ENCODE results near the gene MAL.

The MAL gene

DNA sequence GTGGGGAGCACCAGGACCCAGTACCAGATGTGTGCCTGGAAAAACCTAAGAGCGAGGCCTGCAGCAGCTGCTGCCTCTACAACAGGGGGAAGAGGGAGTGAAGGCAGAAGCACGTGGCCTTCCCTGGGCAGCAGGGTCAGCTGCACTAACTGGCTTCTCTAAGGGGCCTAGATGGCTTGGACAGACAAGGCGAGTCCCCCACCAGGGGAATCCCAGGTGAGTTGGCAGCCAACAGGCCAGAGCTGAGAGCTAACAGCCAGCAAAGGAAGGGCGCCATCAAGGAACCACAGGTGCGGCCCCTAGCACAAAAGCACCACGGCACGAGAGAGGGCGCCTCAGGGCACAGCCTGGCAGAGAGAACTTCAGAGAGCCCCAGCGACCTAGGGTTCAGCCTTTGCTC lies 19.8 kb upstream of the MAL start:
- no peak overlapping the region for H3K4me3 ChIP-seq (ENCODE audit: low read depth, low read length)
- TF ChIP-seq MYC (IDR thresholded peaks at IDR 0.05; ENCODE audit: low read depth, low read length), result no peak
- no peak for TF ChIP-seq POLR2A (IDR thresholded peaks at IDR 0.05; ENCODE audit: extremely low read depth, insufficient read length)
- no peak for TF ChIP-seq MAX (IDR thresholded peaks at IDR 0.05; ENCODE audit: low read depth, low read length)
- TF ChIP-seq, protein P1, sequence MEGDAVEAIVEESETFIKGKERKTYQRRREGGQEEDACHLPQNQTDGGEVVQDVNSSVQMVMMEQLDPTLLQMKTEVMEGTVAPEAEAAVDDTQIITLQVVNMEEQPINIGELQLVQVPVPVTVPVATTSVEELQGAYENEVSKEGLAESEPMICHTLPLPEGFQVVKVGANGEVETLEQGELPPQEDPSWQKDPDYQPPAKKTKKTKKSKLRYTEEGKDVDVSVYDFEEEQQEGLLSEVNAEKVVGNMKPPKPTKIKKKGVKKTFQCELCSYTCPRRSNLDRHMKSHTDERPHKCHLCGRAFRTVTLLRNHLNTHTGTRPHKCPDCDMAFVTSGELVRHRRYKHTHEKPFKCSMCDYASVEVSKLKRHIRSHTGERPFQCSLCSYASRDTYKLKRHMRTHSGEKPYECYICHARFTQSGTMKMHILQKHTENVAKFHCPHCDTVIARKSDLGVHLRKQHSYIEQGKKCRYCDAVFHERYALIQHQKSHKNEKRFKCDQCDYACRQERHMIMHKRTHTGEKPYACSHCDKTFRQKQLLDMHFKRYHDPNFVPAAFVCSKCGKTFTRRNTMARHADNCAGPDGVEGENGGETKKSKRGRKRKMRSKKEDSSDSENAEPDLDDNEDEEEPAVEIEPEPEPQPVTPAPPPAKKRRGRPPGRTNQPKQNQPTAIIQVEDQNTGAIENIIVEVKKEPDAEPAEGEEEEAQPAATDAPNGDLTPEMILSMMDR (IDR thresholded peaks at IDR 0.05; ENCODE audit: low read depth, low read length), result no peak
- DNase-seq (ENCODE audit: low read depth), result no peak

DNA sequence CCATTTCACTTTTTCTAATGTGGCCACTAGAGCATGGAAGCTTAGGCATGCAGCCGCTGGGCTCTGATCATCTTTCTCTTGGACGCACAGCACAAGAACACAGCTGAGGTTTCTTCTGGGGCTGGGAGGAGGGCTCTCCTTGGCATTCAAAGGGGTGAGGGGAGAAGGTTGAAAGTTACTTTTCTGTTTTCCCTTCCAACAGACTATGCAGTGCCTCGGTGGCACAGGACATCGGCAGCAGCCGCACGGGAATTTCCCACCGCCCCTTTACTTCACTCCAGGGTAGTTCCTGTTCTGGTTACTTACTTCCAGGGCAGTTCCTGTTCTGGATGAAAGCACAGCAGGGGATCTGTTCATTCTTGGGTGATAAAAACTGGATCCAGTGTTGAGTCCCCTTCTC lies 18.9 kb upstream of the MAL start:
- DNase-seq (ENCODE audit: low read depth), result no peak
- TF ChIP-seq MAX (IDR thresholded peaks at IDR 0.05; ENCODE audit: low read depth, low read length) (no peak), POLR2A (IDR thresholded peaks at IDR 0.05; ENCODE audit: extremely low read depth, insufficient read length) (no peak)
- no peak overlapping the region for H3K4me3 ChIP-seq (ENCODE audit: low read depth, low read length)

DNA sequence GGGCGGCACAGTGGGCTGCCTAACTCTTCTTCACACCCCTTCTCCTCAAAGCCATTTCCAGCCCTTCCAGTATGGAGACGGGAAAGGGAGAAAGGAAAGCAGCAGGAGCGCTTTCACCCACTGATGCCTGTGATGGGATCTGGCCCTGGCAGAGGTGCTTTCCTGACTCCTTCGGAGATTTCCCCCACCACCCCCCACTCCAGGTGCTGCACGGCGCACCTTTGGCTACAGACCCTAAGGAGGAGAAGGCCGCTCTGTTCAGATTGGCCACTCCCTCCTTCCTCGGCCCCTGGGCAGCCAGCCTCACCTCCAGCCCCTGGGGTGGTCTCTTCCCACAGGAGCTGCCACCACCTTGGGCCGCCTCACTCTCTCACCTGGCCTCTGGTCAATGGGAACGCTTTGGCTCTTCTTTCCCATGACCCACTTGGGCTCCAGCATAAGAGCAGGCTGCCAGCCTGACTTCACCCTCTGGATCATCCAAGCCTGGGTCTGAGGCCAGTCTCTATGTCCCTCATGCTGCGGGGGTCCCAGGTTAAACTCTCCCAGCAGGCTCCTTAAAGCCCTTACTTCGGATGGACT lies 18.4 kb upstream of the MAL start:
- no peak for DNase-seq (ENCODE audit: low read depth)
- H3K4me3 ChIP-seq (ENCODE audit: low read depth, low read length), result no peak overlapping the region
- TF ChIP-seq MYC (IDR thresholded peaks at IDR 0.05; ENCODE audit: low read depth, low read length) (no peak), POLR2A (IDR thresholded peaks at IDR 0.05; ENCODE audit: extremely low read depth, insufficient read length) (no peak), MAX (IDR thresholded peaks at IDR 0.05; ENCODE audit: low read depth, low read length) (no peak)
- TF ChIP-seq, protein P1 (IDR thresholded peaks at IDR 0.05; ENCODE audit: low read depth, low read length), result no peak

DNA sequence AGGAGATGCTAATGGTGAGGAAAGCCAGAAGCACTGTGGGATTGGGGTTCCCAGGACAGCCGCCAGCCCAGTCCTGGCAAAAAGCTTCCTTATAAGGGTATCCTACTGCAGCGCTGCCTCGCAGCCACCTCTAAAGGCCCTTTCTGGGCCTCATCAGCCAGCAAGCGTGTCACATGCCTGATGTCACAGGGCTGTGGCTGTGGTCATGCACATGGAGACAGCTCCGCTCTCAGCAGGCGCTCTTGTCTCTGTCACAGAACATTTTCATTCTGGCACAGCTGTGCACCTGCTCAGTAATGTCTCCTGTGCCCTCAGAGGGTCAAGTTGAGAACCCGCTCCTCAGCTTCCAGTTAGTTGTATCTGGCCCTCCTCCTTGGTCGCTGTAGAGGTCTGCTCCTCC lies 17.7 kb upstream of the MAL start:
- DNase-seq (ENCODE audit: low read depth), result no peak
- no peak overlapping the region for H3K4me3 ChIP-seq (ENCODE audit: low read depth, low read length)
- TF ChIP-seq MAX (IDR thresholded peaks at IDR 0.05; ENCODE audit: low read depth, low read length), result no peak
- TF ChIP-seq POLR2A (IDR thresholded peaks at IDR 0.05; ENCODE audit: extremely low read depth, insufficient read length), result no peak
- TF ChIP-seq, protein P1 (IDR thresholded peaks at IDR 0.05; ENCODE audit: low read depth, low read length), result no peak
- no peak for TF ChIP-seq MYC (IDR thresholded peaks at IDR 0.05; ENCODE audit: low read depth, low read length)

DNA sequence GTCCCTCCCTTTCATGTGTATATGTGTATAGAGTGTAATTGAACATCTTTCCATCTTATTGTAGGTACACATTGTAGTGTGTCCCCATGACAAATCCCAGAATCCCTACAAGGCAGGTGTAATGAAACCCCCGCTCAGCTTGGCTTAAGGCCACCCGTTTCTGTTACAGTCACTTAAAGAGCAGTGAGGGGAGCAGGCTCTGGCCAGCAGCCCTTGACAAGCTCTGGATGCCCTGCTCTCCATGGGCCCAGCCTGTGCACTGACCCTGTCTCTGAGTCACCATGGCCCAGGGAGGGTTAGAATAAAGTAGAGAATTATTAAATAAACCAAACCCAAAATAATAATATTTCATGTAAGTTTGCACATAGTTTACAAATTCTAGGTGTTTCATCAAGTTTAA lies 17.2 kb upstream of the MAL start:
- no peak overlapping the region for H3K4me3 ChIP-seq (ENCODE audit: low read depth, low read length)
- TF ChIP-seq, protein P1 (IDR thresholded peaks at IDR 0.05; ENCODE audit: low read depth, low read length), result no peak
- no peak for TF ChIP-seq POLR2A (IDR thresholded peaks at IDR 0.05; ENCODE audit: extremely low read depth, insufficient read length)
- no peak for TF ChIP-seq MYC (IDR thresholded peaks at IDR 0.05; ENCODE audit: low read depth, low read length)
- no peak for TF ChIP-seq MAX (IDR thresholded peaks at IDR 0.05; ENCODE audit: low read depth, low read length)
- no peak for DNase-seq (ENCODE audit: low read depth)

GRCh38 chr2:95008996-95009395 lies 16.5 kb upstream of the MAL start:
- TF ChIP-seq MAX (IDR thresholded peaks at IDR 0.05; ENCODE audit: low read depth, low read length), result no peak
- TF ChIP-seq, protein P1 (IDR thresholded peaks at IDR 0.05; ENCODE audit: low read depth, low read length), result no peak
- TF ChIP-seq MYC (IDR thresholded peaks at IDR 0.05; ENCODE audit: low read depth, low read length), result no peak
- no peak for TF ChIP-seq POLR2A (IDR thresholded peaks at IDR 0.05; ENCODE audit: extremely low read depth, insufficient read length)
- DNase-seq (ENCODE audit: low read depth), result no peak
- H3K4me3 ChIP-seq (ENCODE audit: low read depth, low read length), result no peak overlapping the region
